SK-MEL-5 (cell line): Measurements from ENCODE around the gene PLA2G15. TPM values are rescaled to one million over a fixed set of nuclear protein-coding genes. Genes with fewer than 3 reads are reported as not detected.

ENCODE experiments used
- DNase-seq: peaks from one replicate; pipeline ENCODE4 v3.0.0-alpha.2; 2016; ENCODE audit warnings: low read depth, low spot score
- in situ Hi-C: cut with HindIII; loops from 2 replicates; pipeline ENCODE4 v1.10.0; 2016; ENCODE audit warnings: low sequenced_read_pairs, high pct_unique_total_duplicates, low pct_unique_long_range_greater_than_20kb
- total RNA-seq: library from RNA; depleted of rRNA; stranded (reverse); fragments of >200 nt; shearing (Covaris generic); gene quantifications from 2 replicates; pipeline ENCODE4 v1.2.3, GENCODE V29; 2014

Gene PLA2G15
- total RNA-seq, 1 experiment from 2014 or later, result 13.5 TPM

DNA sequence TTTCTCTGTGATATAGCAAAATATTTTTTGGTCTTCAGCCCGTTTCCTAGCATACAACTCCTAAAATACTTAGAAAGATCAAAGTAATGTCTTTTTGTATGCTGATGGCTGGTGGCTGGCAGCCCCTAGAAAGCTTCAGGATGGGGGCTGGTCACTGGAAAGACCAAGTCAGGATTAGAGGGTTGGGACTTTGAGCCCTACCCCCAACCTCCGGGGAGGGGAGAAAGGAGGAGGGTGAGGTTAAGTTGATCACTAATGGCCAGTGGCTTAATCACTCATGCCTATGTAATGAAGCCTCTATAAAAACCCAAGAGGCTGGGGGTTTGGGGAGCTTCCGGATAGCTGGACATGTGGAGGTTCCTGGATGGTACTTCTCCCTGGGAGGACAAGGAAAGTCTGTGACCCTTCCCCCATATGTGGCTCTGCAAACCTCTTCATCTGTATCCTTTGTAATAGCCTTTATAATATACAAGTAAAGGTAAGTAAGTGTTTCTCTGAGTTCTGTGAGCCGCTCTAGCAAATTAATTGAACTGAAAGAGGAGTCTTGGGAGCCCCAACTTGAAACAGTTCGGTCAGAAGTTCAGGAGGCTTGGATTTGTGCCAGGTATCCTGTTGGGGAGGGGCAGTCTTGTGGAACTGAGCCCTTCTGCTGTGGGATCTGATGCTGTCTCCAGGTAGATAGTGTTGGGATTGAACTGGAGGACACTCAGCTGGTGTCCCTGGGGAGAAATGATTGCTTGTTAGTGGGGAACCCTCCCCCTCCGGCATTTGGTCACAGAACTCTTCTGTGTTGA is 22.6 kb downstream of the PLA2G15 start:
- in situ Hi-C loops, result no loop called here
- DNase-seq, result no peak

DNA sequence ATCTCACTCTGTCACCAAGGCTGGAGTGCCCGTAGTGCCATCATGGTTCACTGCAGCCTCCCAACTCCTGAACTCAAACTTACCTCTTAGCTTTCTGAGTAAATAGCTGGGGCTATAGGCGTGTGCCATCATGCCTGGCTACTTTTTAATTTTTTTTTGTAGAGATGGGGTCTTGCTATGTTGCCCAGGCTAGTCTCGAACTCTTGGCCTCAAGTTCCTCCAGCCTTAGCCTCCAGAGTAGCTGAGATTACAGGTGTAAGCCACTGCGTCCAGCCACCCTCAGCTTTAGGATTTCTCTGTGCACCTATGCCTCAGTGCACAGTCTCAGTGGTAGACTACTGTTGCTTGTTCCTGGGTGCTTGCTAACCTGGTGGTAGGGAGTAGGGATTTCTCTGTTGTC is 24.6 kb downstream of the PLA2G15 start:
- no peak for DNase-seq
- in situ Hi-C loops, result no loop called here

DNA sequence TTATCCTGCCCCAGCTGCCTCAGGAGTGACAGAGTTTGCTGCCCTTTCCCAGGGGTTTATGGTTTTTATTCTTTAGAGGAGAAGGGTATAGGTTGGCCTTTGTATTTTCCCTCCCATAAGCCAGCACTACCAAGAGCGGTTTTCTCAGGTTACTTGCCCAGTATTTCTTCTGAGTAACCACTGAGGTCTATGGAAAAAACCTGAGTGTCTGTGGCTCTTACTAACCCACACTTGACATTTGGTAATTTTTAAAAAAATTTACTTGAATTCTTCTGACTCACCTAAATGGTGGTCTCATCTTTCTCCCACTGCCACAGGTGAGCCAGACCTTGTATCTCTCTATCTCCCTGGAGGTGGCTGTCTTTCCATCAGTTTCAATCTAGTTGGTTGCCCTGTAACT is 25.2 kb downstream of the PLA2G15 start:
- no peak for DNase-seq
- in situ Hi-C loops, result no loop called here

DNA sequence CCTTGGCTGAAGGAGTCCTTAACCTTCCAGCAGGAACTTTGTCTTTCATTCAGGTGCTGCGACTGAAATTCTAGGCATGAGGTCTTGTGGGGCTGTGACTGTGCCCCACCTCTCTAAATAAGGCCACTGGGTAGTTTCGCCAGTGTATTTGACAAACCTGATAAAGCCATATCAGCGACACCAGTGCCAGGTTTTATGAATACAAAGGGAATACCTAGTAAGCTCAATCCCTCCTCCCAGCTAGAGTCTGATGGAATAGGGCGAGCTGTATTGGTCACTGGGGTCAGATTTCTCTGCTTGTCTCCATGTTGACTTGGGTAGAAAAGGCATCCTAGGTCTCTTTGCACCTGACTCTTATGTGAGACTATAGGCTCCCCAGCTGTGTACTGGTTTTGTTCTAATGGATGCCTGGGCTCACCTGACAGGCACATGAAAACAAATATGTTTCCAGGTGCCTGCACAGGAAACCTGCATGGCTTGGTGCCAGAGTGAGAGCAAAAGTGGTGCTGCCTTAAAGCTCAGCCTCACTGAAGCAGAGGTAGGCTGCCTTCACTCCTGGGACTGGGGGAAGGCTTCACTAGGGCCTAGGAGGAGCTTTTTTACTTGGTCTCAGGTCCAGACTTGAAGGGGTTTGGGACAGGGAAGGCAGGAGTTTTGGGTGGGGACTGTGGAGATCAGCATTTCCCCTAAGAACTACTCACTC is 27.5 kb downstream of the PLA2G15 start:
- in situ Hi-C loops, result no loop called here
- no peak for DNase-seq

DNA sequence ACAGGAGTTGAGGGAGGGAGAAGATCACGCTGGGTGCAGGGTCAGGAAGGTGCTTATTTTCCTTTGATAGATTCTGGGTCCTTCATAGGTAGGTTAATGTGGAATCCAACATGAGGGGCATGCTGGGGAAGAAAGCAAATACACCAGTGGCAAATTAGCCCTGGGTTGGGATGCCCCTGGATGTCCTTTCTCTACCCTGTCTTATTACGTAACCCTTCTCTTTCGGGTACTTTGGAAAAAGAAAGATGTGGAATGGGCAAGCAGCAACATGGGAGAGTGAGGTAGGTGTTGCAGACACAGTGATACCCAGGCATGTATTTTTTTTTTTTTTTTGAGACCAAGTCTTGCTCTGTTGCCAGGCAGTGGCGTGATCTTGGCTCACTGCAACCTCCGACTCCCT is 28.3 kb downstream of the PLA2G15 start:
- in situ Hi-C loops, result no loop called here
- no peak for DNase-seq

DNA sequence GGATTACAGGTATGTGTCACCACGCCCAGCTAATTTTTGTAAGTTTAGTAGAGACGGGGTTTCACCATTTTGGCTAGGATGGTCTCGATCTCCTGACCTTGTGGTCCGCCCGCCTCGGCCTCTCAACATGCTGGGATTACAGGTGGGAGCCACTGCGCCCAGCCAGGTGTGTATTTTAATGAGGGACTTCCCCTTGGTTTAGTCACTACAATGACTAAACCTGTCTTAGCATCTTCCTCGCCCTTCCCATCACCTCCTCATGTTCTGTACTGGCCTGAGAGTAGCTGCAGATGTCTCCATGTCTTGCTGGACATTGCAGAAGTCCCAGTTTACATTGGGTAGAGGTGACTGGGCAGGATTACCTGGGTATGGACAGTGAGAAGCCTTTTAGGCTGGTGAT is 28.7 kb downstream of the PLA2G15 start:
- in situ Hi-C loops, result no loop called here
- DNase-seq, result no peak

DNA sequence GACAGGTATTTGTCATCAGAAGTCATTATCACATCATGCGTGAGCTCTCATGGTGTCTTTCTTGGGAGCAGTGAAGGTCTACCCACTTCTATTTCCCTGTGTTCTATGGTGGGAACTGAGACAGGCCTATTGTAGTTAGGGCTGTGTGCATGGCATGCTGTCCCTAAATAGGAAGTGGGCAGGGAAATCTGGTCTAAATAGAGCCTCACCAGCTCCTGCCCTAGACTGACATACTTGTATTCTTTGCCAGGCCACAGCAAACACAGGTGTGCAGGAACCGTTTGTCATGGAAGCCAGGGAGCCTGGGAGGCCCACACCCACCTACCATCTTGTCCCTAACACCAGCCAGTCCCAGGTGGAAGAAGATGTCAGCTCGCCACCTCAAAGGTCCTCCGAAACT is 29.3 kb downstream of the PLA2G15 start:
- no peak for DNase-seq
- in situ Hi-C loops, result no loop called here

DNA sequence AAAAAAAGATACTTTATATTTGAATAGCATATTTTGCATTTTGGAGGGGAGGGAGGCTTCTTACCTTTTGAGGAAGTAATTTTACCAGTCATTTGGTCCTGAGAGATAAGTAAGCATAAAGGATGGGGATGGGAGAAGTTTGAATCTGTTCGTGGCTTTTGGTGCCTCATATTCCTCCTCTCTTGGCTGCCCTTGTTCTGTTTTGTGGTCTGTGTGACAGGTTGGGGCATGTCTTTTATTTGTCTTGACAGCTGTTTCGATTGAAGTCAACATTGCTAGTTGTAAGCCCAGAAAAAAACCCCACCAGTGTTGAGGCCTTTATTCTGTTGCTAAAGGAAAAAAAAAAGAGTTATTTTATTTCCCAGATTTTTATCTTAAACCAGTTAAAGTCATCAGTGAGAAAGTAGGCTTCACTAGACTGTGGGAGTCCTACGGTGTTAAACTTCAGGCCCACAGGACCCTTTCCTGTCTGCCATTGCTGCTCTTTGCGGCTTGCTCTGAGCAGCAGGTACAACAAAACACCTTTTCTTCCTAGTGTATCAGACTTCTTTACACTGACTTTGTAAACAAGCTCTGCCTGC is 30.5 kb downstream of the PLA2G15 start:
- in situ Hi-C loops, result no loop called here
- no peak for DNase-seq

DNA sequence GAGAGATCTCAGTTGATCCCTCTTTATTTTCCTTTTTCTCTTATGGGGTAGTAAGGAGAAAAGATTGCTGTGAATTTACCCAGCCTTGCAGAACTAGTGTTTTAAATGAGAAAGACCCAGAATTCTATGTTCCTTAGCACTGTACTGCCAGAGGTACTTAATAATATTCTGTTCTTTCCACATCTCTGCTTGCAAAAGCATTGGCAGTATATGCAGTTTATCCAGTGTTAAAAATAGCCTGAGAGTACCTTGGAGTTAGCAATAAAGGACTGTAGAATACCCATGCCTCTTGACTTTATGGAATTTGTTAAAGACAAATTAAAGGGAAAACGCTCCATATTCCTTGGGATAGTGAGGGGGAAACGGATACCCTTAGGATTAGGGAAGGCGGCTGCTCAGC is 31.1 kb downstream of the PLA2G15 start:
- in situ Hi-C loops, result no loop called here

DNA sequence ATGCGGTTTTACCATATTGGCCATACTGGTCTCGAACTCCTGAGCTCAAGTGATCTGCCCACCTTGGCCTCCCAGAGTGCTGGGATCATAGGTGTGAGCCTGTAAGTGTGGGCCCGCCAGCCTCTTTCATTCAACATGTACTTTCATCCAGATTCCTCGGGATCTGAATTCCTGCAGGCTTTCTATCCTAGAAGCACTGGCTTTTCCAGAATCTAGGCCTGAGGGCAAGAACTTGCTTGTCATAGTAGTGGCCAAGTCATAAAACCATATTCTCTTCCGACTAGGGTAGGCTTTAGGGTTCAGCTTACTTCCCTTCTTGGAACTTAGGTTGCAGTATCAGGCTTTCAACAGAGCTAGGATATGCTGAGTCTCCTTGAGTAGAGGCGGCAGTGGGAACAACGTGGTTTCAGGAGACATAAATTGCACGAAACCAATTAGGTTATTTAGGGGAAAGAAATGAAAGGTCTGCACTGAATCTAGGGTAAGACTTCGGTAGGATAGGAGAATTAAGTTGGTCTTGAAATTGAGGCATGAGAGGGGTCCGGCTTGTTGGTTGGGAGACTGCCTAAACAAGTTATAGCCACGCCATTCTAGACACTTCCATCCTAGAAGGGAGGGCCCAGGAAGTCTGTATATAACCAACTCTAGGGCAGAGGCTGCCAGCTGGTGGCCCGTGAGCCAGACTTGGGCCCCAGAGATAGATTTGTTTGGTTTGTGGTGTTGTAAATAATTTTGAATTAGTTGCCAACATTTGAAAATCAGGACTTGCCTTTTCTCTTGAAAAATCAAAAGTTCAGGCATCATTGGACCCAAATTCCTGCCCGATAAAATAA is 34.8 kb downstream of the PLA2G15 start:
- in situ Hi-C loops, result no loop called here
- DNase-seq, result no peak

More for the DNA sequence above, 31.1 kb downstream of the PLA2G15 start:
- no peak for DNase-seq

DNA sequence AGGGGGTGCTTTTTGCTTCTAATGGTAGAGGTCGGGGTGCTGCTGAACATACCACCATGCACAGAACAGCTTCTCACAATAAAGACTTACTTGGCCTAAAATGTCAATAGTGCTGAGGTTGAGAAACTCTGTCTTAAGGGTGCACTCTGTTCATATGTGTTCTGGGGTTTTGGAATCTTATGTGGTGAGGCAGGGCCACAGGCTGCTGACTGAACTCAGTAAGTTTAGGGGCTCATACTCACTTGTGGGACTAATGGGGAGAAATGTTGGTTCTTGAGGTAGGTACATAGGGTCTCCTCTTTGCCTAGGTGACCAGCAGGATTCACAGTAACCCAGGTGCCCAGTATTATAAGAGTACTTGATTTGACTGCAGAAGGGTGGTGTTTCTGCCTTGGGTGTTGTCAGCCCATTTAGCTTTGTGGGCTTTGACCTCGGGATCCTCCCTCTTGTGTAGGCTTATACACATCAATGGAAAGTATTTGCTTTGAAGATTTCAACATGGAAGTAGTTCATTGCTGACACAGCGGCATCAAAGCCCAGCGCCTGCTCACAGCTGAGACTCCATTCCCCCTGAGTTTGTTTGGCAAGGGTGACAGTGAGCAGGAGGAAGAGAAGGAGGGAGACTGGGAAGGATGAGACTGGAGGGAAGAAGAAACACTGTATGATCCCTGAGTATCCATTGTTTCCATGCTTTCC is 36.3 kb downstream of the PLA2G15 start:
- in situ Hi-C loops, result no loop called here
- DNase-seq, result no peak

DNA sequence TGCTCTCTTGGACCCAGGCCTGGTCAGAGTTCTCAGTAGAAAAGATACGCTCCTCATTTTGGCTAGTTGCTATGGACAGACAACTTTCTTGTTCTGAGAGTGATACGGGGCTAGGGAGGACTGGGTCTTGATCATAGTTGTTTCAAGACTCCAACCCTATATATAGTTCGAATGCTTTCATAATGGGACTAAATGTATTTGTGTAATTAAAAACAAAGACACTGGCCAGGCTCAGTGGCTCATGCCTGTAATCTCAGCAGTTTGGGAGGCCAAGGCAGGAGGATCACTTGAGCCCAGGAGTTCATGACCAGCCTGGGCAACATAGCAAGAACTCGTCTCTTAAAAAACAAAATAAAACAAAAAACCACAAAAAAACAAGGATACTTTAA is 36.9 kb downstream of the PLA2G15 start:
- no peak for DNase-seq

DNA sequence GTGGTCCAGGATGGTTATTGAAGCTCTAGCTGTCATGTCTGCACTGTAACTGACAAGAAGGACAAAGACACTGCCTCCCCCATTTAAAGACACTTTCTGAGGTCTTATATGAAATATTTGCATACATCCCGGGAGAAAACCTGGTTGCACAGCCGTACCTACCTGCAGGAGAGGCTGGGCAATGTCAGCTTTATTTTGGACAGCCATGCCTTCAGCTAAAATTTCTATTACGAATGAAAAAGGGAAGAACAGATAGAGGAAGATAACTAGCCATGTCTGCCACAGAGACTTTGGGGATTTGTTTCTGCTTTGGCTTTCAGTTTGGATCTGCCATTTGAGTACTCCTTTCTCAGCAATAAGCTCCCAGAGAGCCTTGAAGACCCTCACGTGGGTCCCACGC is 38.2 kb downstream of the PLA2G15 start:
- no peak for DNase-seq
- in situ Hi-C loops, result no loop called here

More for the DNA sequence above, 36.9 kb downstream of the PLA2G15 start:
- in situ Hi-C loops, result no loop called here

DNA sequence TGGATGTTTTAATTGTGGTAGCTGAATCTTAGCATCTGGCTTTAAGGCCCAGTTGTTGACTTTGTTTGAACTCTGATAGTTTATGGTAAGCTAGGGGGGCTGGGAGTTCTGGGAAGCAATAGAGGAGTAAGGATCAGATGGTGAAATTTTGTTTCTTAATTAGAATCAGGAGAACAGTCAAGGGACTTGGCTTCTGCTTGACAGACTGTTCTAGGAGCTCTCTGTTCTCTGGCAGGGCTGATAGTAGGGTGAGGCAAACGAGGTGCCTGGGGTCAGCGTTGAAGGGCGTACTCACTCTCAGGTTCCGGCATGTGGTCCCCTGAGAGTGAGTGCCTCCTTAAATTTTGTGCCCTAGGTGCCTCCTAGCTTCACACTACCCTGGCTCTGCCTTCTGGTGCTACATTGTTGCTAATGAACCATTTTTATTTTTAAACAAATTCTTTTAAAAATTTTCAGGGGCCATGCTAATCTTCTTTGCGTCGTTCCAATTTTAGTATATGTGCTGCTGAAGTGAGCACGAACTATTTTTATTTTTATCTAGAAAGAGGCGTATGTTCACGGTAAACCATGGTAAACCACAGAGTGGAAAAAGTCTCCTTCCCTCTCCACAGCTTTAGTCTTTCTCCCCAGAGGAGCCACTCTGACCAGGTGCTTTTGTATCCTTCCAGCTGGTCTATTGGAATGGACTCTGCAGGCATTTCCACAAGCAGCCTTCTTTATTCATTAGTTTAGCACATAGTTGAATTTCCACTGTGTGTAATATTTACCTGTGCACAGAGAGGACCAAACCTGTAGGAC is 38.8 kb downstream of the PLA2G15 start:
- no peak for DNase-seq
- in situ Hi-C loops, result no loop called here

DNA sequence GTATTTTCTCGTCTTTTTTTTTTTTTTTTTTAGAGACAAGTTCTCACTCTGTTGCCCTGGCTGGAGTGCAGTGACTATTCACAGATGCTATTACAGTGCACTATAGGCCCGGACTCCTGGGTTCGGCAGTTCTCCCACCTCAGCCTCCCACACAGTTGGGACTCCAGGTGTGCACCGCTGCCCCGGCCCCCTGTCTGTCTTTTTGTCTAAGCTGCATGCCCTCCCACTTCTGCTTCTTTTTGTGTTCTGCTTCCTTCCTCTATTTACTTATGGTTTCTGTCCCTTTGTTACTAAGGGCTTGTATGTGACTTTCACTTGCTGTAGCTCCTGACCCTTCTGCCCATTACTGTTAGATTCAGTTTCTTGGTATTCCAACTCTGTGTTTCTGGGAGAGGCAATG is 39.7 kb downstream of the PLA2G15 start:
- in situ Hi-C loops, result no loop called here

DNA sequence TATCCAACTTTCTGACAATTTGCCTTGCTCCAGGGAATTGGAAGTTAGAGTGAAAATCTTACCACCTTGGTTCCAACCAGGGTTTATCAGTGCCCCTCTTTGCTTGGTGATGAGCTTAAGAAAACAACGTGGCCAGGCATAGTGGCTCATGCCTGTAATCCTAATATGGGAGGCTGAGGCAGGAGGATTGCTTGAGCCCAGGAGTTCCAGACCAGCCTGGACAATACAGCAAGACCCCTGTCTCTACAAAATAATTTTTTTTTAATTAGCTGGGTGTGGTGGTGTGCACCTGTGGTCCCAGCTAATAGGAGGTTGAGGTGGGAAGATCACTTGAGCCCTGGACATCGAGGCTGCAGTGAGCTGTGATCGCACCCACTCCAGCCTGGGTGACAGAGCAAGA is 40.5 kb downstream of the PLA2G15 start:
- in situ Hi-C loops, result no loop called here
- DNase-seq, result no peak

More for the DNA sequence above, 39.7 kb downstream of the PLA2G15 start:
- DNase-seq, result no peak
